Measurements from ENCODE around the gene MTHFD1L.

Gene MTHFD1L

DNA sequence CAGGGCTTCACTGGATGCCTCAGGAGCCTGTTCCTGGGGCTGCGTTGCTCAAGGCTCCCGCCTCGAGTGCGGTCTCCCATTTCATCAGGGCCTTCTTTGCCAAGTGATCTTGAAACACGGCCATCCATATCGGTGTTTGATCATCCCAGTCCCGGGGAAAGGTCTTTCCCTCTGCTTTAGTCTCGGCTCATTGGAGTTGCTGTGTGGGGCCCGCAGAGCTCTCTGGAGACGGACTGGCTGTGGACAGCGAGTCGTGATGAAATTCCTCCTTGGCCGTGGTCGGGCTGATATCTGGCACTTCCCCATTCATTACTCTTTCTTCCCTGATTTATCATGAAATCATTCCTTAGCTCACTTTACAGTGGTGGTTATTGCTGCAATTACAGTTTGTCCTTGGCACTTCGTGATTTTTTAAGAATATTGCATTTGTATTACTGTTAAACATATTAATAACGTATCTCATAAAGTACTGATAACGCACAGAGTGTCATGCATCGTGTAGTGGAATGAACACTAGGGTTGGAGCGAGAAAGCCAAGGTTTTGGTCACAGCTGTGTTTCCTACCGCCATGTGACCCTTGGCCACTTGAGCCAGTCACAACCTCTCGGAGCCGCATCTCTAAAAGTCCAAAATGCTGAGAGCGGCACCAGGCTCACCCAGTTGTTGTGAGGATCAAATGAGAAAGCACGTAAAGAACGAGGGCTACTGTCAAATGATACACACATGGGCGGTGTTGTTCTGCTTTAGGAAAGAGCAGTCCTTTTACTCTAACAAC lies 71.8 kb downstream of the MTHFD1L start:
- FAIRE-seq, result no peak

DNA sequence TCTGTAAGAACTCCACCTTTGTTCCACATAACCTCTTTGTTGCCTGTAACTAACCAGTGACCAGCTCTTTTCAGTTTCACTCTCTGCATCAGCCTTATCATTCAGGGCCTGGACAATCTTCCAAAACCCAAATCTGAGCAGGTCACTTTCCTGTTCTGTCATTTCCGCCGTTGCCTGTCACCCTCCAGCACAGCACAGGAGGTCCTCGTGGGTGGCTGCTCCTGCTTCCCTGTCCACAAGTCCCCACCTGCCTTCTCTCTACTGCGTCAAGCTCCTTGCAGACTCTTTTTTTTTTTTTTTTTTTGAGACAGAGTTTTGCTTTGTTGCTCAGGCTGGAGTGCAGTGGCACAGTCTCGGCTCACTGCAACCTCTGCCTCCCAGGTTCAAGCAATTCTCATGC lies 73.9 kb downstream of the MTHFD1L start:
- FAIRE-seq, result no peak

DNA sequence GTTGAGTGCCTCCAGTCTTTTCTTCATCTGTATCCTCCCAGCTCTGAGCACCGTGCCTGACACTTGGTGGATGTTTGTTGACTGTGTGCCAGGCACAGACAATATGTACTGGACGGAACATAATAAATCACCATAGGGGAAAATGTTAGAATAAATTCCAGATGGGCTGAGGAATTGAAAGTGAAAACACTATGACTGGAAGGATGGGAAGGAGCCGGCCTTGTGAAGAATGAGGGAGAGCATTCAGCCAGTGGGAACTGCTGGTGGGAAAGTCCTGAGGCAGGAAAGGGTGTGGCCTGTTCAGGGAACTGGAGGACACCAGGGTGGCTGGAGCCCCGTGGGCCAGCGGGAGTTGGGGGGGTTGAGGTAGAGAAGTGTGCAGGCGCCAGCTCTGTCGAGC lies 75.4 kb downstream of the MTHFD1L start:
- FAIRE-seq, result no peak

DNA sequence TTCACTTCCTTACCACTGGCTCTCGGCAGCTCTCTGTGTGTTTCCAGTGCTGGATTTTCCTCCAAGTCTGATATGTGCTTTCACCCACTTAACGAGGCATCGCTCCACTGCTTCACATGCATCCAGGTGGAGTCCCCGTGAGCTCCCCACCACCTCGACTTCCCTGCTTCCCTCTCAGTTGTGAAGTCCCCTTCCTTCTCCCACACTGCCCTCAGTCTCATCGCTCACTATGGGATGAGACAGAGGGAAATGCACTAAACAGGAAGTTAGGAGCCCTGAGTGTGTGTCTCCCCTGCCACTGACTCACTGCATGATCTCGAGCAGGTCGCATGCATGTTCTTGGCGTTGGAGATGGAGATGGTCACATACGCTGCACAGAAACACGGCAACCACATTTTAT lies 84.0 kb downstream of the MTHFD1L start:
- no peak for FAIRE-seq

DNA sequence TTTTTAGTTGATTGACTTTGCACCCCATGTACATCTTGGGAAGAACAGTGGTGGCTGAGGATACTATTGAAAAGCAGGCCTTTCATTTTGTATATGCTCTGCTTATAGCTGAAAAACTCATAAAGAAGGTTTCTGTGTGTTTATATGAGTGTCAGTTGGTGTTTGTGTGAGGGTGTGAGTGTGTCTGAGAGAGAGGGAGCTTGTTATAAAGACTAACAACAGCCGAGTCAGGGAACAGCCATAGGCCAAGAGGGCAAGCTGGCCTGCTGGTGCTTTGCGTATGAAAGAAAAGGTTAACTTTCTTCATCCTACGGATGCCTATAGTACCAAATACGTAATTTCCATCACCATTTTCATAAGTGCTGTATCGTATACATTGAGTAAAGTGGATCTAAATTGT lies 88.3 kb downstream of the MTHFD1L start:
- no peak for FAIRE-seq

DNA sequence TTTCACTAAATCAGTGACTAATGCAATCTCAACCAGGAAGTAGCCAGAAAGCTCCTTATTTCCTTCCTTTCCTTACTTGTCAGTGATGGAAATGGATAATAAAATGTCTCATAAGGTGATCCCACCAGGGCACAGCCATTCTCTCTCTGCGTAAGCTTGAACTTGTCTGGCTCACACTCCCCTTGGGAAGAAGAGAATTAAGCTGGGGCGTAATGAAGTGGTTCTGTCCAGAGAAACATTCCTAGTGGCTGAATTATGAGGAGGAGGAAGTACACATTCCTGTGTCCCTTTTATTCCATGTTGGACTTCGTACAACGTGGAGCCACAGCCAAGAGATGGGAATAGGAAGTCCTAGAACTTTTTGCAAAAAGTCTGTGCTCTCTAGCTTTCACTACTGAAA lies 93.7 kb downstream of the MTHFD1L start:
- no peak for FAIRE-seq

DNA sequence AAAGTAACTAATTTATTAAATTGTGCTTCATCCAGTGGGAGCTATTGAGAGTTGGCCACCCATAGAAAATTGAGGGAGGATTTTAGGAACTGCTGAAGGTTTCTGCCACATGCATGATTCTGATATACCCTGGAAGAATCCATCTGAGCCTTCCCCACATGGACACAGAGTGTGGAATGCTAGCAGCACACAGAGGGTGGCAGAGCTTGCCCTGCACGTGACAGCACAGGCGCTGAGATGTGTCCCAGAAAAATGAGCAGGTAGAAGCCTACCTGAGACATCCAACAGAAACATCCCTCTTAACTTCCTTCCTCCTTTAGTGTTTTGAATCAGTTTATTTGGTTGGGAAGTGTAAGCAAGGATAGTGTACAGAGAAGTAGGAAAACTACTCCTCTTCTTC lies 96.9 kb downstream of the MTHFD1L start:
- FAIRE-seq, result no peak

DNA sequence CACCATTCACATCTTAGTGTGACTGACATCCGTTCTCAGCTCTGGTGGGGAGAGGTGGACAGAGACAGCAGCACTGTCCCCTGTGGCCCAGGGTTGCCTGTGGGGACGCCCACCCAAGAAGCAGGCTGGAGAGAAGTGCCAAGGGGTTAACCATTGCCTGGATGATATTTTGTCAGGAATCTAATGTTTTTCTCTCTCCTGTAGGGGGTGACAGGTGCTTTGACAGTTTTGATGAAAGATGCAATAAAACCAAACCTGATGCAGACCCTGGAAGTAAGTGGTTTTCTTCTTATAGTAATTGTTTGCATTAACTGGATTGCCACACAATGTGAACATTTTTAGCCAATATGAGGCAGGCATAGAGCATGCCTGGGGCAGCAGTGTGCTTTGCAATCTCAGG lies 99.3 kb downstream of the MTHFD1L start:
- FAIRE-seq, result no peak

DNA sequence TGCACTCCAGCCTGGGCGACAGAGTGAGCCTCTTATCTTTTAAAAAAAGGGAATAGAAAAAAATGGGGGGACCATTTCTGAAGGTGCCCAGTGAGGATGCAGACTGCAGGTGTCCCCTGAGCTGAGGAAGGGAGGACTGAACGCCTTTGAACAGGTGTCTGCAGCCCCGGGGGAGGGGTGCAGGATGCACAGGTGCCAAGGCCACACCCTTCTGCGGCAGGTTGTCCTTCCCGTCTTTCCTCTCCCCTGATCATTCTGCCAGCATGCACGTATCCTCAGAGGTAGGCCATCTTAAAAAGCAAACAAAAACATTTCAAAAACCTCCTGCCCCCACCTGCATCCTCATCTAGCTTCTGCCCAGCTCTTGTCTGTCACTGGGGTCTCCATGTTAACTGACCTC lies 101.3 kb downstream of the MTHFD1L start:
- no peak for FAIRE-seq

DNA sequence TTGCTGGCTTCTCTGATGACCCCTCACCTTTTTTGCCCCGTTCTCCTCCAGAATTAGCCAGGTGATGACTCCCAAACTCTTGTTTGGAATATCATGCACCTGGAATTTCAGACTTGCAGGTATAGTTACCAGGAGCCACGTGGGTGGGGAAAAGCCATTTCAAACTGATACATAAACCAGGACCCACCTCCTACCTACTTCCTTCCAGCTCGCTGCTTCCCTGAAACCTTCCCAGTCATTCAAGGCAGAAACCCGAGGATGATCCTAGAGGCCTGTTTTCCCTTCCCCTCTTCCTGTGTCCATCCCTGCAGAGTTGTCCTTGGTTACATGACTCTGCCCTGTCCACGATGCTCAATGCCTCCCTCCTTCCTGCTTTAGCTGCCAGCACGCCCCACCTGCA lies 101.9 kb downstream of the MTHFD1L start:
- no peak for FAIRE-seq

DNA sequence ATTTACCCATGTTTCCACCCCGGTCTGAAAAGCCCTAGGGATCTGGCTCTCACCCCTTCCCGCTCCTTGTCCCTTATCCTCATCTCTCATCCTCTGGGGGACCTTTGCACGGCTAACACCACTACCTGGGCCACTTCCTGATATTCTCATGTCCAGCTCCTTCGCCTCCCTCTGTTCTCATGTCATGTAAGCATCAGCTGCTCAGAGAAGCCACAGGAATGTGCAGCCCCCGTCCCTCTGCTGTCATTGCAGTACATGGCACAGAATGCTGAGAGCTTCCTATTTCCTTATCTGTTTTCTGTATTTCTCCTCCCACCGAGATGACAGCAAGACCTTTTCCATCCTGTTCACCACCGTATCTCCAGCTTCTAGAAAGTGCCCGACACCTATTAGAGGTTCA lies 102.4 kb downstream of the MTHFD1L start:
- no peak for FAIRE-seq

DNA sequence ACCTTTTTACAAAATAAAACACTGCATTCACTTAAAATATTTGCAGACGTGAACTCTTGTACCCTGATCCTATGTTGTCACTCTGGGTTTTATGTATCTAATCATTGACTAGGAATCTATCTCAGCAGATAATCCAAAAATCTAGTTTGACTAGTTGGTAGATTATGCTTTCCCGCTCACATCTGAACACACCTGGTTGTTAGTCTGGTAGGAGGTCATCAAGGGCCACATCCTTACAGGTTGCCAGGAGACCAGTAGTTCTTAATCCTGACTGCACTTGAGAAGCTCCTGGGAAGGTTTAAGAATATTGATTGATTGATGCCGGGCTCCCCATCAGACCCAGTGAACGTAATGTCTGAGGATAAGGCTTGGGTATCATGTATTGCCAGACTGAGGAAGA lies 104.4 kb downstream of the MTHFD1L start:
- no peak for FAIRE-seq

DNA sequence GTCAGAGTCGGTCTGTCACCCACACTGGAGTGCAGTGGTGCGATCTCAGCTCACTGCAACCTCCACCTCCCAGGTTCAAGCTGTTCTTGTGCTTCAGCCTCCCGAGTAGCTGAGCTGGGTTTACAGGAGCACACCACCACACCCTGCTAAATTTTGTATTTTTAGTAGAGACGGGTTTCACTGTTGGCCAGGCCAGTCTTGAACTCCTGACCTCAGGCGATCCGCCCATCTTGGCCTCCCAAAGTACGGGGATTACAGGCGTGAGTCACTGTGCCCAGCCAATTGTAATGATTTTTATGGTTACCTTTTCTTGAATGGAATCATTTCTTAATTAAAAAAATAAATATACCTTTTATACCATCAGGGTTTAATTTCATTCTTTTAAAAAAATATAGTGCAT lies 105.7 kb downstream of the MTHFD1L start:
- FAIRE-seq, result no peak

DNA sequence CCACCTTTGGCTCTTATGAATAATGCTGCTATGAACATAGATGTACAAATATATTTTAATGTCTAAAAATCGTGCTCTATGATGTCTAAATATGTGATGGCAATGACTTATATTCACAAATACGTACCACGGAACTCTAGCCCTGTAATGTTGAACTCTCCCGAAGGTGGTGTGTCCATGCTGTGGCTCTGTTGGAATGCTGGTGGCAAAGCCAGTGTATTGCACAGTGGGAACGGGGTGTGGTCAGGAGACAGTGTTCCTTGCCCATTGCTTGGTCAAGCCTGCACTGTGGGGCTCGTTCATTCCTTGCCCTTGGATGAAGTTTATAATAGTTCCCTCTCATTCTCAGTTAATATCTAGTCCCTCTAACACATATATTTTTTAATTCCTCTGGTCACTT lies 109.6 kb downstream of the MTHFD1L start:
- no peak for FAIRE-seq

DNA sequence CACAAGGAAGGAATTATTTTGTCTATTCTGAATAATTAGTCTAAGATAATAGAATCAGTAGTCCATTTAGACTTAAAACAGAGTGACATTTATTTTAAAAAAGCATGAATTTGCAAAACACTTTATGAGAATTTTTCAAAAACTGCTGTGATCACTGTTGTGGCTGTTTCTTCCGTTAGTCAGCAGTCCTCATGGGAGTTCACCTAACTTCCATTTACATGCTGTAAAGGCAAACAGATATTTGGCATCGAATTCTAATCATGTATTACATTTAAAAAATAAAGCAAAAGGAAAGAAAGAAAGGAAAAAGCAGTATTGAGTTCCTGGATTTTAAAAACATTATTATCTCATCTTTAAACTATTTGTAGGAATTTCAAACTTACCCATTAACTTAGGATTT lies 111.8 kb downstream of the MTHFD1L start:
- no peak for FAIRE-seq

DNA sequence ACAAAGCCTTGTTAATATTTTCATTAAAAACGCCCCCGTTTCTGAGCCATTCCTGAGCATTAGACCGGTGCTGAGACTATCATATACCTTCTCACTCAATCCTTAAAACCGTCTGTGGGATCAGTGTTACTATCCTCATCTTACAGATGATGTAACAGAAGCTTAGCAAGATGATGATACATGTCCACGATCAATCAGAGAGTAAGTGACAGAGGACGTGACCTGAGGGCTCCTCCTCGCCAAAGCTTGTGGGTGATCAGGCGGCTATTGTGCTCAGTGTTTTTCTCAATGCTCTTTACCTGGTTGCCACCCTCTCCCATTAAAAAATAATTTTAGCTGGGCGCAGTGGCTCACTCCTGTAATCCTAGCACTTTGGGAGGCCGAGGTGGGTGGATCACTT lies 113.1 kb downstream of the MTHFD1L start:
- no peak for FAIRE-seq

DNA sequence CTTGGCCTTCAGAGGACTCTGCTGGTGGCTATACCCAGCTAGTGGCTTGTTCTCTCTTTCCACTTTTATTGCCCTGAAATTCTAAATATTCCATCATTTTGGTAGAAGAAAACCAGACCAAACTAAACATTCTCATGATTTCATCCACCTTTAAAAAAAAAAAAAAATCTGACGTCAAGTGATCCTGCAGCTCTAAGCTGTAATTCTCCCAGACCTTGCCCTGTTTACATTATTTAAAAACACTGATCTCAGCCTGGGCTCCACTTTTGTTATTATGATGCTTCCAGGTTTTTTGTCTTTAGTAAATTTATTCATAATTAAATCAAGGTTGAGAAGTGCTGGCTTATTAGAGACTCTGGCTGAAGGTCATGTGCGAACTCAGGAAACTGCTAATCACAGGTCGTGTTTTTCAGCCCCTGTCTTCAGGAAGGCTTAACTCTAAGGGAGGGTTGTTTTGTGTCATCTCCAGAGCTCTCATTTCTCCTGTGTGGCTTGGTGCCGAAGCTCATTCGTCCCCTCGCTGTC lies 114.4 kb downstream of the MTHFD1L start:
- FAIRE-seq, result no peak

DNA sequence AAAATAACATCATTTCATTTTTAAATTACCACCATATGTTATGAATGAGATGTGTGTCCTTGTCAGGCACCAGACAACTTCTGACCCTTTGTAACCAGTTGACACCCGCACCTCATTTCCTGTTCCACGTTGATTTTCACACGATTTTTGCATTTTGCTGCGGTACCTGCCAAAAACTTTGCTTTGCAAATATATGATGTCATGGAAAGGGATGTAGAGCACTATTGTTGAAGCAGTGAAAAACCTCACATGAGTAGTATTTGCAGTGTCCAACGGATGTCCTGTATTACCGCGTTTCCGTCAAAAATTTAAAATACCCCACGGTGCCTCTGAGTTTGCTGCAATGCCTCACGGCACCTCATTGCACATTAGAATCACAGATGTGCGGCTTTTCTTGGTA lies 115.6 kb downstream of the MTHFD1L start:
- no peak for FAIRE-seq

DNA sequence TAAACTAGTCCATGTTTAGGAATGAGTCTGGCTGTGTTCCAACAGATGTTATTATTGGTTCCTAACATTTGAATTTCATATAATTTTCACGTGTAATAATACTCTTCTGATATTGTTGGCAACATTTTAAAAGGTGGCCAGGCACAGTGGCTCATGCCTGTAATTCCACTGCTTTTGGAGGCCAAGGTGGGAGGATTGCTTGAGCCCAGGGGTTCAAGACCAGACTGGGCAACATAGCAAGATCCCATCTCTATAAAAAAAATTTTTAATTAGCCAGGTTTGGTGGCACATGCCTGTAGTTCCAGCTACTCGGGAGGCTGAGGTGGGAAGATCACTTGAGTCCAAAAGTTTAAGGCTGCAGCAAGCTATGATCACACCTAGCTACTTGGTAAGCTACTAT lies 116.2 kb downstream of the MTHFD1L start:
- no peak for FAIRE-seq

DNA sequence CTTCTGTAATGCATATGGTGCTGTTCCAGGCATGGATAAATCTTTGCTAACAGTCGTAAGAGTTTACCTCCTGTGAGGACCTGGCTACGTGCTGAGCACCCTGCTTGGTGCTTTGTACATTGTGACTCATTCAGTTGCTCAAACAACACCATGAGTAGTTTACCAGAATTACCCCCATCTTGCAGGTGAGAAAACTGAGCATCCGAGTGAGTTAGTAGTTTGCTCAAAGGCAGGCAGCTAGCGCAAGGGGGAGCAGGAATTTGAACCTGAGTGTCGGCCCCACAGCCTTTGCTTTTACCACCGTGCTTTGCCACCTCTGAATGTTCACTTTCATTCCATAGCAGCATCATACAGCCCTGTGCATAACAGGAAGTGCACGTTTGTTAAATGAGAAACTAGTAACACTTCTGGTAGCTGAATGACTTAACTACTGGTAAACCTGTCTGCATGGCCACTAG lies 121.9 kb downstream of the MTHFD1L start:
- FAIRE-seq, result no peak

DNA sequence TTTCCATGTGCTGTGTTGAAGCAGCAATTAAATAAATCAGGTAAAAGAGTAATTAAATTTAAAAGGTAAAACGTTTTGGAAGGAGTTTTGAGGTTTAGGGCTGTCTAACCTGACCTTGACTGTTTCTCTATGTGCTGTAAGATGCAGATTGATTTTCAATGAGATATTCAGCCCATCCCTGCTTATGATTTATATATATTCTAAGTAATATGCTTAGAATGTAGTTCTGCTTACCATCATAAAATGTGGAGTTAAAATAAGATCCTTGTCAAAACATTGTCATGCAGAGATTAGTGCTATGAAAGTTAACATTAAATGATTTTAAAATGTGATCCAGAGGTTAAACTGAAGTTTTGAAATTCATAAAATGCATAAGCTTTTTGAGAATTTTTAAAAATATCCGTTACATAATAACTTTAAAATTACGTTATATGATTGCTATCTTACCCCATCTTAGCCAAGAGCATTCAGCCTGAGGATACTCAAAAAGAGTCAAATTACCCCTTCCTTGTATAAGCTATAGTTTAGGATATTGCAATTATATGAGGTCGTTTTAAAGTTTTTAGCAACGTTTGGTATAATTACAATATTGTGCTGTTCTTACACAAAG lies 122.5 kb downstream of the MTHFD1L start:
- no peak for FAIRE-seq

DNA sequence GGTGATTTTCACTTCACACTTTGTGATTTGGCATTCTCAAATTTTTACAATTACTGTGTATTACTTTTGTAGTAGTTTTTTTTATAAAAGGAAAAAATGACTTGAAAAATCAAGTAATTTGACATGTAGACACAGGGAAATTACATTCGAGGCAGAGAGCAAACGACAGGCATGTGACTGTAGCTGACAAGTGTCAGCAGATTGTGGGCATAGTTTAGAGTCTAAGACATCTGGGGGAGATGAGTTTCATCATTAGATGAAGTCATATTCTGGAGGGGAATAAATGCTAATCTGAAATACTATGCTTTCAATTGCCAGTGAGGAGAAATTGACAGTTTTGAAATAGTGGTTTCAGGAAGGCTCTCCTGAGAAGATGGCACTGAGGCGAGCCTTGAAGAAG lies 126.0 kb downstream of the MTHFD1L start:
- no peak for FAIRE-seq

DNA sequence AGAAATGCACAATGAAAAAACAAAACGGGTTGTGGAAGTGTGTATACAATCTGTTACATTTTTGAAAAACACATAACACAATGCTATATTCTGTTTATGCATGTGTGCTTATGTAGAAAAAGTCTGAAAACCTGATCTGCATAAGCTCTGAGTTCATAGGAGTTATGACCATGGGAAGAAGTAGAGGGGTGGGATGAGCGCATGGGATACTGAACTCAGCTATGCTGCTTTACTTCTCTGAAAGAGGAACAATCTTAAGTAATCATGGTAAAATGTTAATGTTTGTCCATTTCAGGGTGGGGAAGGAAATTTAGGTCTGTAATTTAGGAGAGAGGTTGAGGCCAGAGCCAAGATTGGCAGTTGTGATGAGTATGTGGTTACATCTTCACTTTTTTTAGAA lies 126.8 kb downstream of the MTHFD1L start:
- no peak for FAIRE-seq

DNA sequence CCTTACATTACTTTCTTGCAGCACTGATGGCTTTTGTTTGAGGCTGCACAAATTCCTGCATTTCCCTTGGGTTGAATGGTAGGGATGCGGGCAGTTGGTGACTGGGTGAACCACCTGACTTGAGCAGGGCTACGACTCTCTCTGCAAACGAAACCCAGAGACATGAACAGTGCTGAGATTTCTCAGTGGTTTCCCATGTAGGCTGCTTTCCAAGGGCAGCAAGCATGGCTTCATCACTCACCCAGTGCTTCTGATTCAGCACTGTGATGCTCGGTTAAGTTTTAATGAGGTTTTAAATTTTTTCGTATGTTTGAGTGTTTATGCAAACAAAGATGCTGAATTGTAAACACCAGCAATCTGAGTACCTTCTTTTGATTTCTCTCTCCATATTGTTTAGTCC lies 127.2 kb downstream of the MTHFD1L start:
- no peak for FAIRE-seq

DNA sequence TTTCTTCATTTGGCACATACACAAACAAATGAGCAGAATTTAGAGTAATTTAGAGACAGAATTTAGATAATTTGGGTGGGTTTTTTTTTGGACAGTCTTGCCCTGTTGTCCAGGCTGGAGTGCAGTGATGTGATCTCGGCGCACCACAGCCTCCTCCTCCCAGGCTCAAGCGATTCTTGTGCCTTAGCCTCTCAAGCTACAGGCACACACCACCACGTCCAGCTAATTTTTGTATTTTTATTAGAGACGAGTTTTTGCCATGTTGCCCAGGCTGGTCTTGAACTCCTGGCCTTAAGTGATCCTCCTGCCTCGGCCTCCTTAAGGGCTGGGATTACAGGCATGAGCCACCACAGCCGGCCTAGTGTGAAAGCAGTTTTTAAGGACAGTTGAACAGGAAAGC lies 127.8 kb downstream of the MTHFD1L start:
- FAIRE-seq, result no peak
